Erythroblast (primary cell): Measurements from ENCODE around the gene EPB41L2.
"Not testable (repeated sequence)": the region's sequence is repeated elsewhere in the genome, so short reads cannot be mapped to it uniquely, and the experiment has no call there.

Source experiments
- DNase-seq, 2 experiments: peaks; one replicate each; lab custom pipeline; 2025; lab: John Stamatoyannopoulos, UW
- GATA1 ChIP-seq: IDR thresholded peaks from 2 replicates; pipeline ENCODE4 v1.6.1; 2011; ENCODE audit warnings: low read depth, mild to moderate bottlenecking, control low read depth, low read length, moderate library complexity
- POLR2A ChIP-seq: IDR thresholded peaks from 2 replicates; pipeline ENCODE4 v1.6.1; 2011; ENCODE audit warnings: mild to moderate bottlenecking, low read length

Gene EPB41L2

DNA sequence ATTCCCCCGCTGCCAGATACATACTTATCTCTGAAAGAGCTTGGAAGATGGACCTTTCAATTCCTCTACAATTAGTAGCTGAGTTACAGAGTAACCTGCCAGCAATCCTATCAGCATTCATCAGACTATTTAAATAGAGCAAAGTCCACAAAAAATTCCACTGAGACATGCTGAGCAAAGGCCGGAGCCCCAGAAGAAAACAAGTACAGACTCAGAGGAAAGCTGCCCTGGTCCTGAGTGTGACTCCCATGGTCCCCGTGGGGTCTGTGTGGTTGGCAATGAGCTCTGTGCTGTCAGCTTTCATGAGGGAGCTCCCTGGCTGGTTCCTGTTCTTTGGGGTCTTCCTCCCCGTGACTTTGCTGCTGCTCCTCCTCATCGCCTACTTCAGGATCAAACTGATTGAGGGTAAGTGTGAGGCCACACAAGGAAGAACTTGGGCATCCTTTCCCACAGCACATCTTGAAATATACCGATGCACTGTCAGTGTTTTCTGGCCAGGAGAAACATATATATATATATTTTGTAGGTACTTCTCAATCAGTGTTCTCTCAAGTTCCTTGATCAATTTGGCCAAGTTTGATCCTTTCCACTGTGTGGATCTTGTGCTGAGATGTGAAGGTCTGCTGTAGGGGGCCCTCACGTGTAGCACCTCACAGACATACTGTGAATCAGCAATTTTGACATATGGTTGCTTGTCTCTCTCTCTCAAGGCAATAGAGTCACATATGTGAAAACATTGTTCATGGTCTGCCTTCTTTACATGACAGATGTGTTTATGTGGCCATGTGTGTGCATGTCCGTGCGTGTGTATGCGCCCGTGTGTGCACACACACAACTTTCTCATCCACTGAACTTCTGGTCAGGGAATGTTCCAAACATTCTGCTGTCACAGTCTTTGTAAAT, 235.5 kb downstream of the EPB41L2 start, which contains the start of gene SMLR1:
Gene SMLR1 (plus strand): TSS at position 160 of the 903 bp plus-strand sequence. CDS start 8 bp downstream, at position 168.
- DNase-seq, result no peak

DNA sequence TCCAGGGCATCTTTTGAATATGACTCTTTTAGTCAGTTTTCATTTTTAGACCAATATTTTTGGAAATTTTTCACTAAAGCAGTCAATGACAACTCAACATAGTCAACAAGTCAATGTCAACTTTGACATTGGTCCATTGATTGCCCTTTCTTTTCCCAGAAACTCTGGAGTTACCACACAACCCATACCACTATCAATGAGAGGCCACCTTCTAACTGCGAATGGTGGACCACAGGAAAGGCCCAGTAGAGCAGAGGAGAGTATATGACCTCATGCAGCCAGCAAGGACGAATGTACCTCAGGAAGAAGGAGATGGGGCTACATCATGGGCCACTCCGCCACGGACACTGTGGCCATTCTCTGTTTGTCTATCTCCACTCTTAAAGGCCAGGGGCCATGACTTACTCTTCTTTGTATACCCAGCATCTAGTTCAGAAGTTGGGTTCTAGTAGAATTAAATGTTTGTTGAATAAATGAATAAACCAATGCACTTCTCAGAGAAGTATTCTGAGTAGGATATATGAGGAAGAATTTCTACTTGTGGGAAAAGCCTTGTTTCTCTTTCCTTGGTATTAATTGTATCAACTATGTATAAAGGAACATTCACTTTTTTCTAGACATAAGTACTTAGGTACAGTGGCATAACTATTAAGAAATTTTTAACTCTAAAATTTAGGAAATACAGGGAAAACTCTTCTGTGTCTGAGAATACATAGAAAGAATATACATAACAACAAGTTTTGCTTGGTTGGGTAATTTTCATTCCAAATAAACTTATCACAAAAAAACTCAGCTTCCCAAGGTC, 236.4 kb downstream of the EPB41L2 start:
- no peak for DNase-seq
- TF ChIP-seq GATA1 (no peak), POLR2A (no peak)

More for the DNA sequence above, 235.5 kb downstream of the EPB41L2 start, which contains the start of gene SMLR1:
- TF ChIP-seq GATA1 (no peak), POLR2A (no peak)

DNA sequence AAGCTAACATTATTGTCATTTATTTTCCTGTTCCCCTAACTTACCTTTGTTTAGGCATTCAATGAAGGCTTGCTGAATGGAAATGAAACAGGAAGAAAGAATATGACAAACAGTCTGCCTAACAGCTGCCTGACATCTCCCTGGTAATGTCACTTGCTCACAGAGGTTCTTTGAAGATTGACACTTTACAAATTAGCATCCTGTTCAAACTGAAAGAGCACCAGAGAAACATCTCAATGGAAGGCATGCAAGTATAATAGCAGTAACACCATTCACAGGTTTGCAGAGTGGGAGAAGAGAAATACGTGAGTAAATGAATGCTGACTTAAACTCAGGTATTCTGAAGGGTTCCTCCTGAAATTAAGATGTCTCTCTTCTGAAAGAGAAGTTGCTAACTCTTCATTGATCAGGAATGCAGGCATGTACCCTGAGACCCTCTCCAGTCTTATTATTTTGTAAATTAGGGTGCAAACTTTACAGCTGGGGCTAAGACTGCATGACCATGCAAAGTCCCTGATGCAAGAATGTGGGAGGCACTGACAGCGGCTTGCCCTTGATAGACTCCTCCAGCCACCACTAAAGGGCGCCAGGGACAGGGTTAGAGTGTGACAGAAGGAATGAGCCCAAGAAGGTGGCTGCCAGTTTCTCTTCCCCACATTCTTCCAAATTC, 237.1 kb downstream of the EPB41L2 start:
- TF ChIP-seq POLR2A (no peak), GATA1 (no peak)
- DNase-seq, result no peak

DNA sequence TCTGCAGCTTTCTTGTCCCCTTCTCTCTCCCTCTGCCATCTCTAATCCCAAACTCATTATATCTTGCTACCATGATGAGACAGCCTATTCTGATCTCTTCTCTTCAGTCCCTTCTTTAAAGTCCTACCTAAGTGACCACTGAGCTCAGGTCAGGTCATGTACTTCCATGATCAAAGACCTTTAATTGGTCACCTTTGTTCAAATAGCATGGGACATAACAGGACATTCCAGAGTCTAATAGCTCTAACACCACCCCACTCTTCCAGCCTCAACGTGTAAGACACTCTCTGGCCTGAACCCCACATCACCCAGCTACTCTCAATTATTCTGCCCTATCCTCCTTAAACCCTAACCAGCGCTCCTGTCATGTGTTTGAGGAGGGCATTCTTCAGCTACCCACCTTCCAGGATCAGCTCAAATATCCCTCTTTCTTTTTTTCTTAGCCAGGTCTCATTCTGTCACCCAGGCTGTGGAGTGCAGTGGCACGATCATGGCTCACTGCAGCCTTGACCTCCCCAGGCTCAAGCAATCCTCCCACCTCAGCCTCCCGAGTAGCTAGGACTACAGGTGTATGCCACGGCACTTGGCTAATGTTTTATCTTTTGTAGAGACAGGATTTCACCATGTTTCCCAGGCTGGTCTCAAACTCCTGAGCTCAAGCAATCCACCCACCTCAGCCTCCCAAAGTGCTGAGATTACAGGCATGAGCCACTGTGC, 237.9 kb downstream of the EPB41L2 start:
- TF ChIP-seq POLR2A (no peak), GATA1 (no peak)
- DNase-seq, result no peak

DNA sequence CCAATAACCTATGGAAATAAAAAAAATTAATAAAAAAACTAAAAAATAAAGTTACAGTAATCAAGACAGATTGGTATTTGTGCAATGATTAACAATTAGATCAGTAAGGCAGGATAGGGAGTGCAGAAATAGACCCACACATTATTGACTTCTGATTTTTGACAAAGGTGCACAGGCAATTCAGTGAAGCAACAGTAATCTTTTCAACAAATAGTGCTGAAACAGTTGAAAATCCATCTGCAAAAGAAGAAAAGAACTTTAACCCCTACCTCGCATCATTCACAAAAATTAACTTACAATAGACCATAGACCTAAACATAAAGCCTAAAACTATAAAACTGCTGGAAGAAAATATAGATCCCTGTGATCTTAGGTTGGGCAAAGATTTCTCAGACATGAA, 240.3 kb downstream of the EPB41L2 start:
- no peak for DNase-seq

DNA sequence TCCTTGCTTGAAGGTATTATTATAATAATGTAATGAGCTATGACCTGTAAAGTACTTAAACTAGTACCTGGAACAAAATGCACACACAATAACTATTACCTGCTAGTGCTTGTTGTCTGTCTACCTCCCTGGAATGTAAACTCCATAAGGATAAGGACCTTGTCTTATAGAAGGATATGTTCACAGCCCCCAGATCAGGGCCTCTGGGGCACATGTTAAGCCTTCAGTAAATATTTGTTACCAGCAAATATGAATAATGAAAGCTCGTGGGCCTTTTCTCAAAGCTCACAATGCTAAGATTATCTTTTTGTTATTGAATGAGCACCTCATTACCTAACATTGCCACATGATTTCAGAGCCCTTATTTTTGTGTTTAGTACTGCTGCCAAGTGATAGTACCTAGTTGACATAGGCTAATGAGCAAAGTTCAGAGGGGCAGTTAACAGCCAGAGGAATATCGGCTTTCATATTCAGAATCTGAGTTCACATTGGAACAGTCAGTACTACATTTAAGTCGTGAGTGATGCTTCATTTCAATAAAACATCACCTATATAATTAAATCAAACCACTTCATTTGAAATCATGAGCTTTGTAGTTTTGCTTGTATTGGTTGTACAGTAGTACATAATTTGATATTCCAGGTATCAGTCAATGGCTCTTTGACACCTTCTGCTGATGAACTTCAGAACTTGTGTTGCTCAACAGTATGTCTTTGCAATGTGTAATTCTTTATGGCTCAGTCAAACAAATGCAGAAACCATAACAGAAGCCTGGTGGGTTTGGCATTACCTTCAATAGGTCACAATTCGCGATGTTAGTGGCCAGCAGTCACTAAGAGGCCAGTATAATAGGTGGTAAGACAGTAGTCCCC, 247.6 kb downstream of the EPB41L2 start:
- no peak for DNase-seq
- no peak for TF ChIP-seq GATA1
- TF ChIP-seq POLR2A, result no peak

More for the DNA sequence above, 240.3 kb downstream of the EPB41L2 start:
- TF ChIP-seq GATA1 (no peak), POLR2A (no peak)

DNA sequence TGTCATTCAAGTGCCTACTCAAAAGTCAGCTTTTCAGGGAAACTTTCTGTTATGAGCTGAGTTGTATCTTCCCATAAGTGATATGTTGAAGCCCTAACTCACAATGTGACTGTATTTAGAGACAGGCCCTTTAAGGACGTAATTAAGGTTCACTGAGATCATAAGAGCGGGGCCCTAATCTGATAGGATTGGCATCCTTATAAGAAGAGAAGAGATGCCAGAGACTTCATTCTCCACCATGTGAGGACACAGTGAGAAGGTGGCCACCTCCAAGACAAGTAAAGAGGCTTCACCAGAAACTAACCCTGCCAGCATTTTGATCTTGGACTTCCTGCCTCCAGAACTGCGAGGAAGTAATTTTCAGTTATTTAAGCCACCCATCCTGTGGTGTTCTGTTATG, 248.5 kb downstream of the EPB41L2 start:
- DNase-seq, result no peak
- no peak for TF ChIP-seq POLR2A

DNA sequence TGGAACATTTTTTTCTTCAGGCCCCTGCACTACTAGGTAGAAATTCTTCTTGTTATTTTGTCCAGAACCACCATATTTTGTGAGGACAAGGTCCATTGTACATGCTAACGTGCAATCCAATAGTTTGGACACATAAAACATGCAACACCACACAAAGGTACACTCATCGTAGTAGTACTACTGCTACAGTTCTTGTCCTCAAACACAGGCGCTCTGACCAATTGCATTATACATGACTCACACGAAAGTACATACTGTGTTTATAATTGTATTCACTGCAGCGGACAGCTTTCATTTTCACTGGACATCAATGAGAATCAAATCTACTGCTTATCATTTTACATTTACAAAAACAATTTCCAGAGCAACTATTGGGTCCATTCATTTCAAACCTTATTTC, 251.1 kb downstream of the EPB41L2 start:
- TF ChIP-seq GATA1 (no peak), POLR2A (no peak)
- DNase-seq, result no peak

DNA sequence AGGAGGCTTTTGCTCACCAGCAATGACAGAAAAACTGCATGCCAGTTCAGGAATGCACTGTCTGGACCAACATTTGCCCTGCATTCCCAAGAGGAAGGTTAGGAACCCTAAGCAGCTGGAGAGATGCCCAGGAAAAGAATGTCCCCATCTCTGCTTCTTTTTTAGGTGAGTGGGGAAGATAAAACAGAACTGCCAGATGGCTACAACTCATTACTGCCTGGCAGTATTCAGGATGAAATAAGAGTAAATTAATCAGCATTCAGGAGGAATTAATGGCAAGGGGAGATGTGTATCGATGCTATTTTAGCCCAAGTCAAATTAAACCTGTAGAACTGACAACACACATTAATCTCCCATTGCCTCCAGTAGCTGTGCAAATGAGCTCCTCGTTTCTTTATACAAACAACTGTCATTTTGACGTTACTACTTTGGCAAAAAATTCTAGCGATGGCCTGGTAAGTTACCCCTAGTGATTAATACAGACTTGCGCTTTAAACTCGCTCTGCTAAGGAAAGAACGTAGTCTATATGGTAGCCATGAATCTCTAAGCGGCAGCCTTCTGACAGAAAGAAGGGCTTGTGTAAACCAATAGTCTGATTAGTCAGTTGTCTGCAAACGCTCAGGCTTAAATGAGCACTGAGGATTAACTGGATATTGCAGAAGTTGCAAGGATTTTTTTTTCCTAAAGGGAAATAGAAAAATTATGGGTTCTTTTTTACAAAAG, 252.6 kb downstream of the EPB41L2 start:
- no peak for TF ChIP-seq POLR2A
- no peak for TF ChIP-seq GATA1
- no peak for DNase-seq

DNA sequence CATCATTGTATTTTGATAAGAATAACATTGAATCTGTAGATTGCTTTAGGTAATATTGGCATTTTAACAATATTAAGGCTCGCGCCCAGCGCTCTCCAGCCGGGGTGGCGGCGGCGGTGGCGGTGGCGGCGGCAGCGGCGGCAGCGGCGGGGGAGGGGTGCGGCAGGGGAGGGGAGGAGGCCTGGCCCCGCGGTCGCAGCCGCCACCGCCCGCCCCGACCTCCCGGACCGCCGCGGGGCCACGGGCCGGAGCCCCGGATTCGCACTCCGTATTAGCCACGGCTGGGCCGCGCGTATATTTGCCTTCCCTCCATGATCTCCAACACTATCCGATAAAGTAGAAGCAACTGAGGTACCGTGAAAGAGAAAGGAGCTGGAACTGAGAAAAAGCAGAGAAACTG, 261.7 kb downstream of the EPB41L2 start:
- not testable (repeated sequence) for DNase-seq

DNA sequence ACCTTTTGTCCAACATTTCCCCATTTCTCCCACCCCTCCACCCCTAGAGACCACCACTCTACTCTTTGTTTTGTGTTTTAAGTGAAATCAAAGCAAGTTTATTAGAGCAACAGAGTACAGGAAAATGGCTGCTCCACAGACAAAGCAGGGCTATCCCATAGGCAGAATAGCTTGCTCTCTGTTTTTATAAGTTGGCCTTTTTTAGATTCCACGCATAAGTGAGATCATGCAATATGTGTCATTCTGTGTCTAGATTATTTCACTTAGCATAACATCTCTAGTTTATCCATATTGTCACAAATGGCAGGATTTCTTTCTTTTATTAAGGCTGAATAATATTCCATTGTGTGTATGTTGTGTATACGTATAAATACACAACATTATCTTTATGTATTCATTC, 266.0 kb downstream of the EPB41L2 start:
- no peak for DNase-seq
- no peak for TF ChIP-seq POLR2A
- no peak for TF ChIP-seq GATA1
